Neutrophil (primary cell): ENCODE results near the gene KCNE2.

Experiments used
- H3K27ac ChIP-seq: fragments of 200-600 bp; sonication (generic); 2 replicates; pipeline ENCODE4 v1.5.1; 2016; ENCODE audit warnings: mild to moderate bottlenecking, moderate library complexity
- H3K27me3 ChIP-seq: fragments of 200-600 bp; sonication (generic); 2 replicates; pipeline ENCODE4 v1.6.0; 2016; ENCODE audit warnings: mild to moderate bottlenecking
- H3K36me3 ChIP-seq: fragments of 200-600 bp; sonication (generic); 2 replicates; pipeline ENCODE4 v1.5.1; 2017
- H3K4me1 ChIP-seq, 2 experiments: fragments of 200-600 bp in 1 of 2; sonication (generic) in 1 of 2; 1 replicate in 1 of 2; 2 replicates in 1 of 2; pipeline versions ENCODE4 v1.5.1 to v1.6.1; 2013 to 2016; ENCODE audit warnings: low read depth in 1 of 2, low read length in 1 of 2, mild to moderate bottlenecking in 1 of 2, moderate library complexity in 1 of 2; ENCODE audit not compliant: control insufficient read depth in 1 of 2, insufficient read depth in 1 of 2
- H3K4me3 ChIP-seq, 2 experiments: fragments of 200-600 bp in 1 of 2; sonication (generic) in 1 of 2; 1 replicate in 1 of 2; 2 replicates in 1 of 2; pipeline ENCODE4 v1.5.1; 2013 to 2016; ENCODE audit warnings: low read depth in 1 of 2, low read length in 1 of 2, mild to moderate bottlenecking in 1 of 2, moderate library complexity in 1 of 2
- H3K9me3 ChIP-seq: fragments of 200-600 bp; sonication (generic); 2 replicates; pipeline ENCODE4 v1.5.1; 2016
- TF ChIP-seq, protein P1 (sequence below): fragments of 200-600 bp; sonication (generic); IDR thresholded peaks from 2 replicates; pipeline ENCODE4 v1.5.1; 2016; ENCODE audit warnings: antibody characterized with exemption

KCNE2 gene

DNA sequence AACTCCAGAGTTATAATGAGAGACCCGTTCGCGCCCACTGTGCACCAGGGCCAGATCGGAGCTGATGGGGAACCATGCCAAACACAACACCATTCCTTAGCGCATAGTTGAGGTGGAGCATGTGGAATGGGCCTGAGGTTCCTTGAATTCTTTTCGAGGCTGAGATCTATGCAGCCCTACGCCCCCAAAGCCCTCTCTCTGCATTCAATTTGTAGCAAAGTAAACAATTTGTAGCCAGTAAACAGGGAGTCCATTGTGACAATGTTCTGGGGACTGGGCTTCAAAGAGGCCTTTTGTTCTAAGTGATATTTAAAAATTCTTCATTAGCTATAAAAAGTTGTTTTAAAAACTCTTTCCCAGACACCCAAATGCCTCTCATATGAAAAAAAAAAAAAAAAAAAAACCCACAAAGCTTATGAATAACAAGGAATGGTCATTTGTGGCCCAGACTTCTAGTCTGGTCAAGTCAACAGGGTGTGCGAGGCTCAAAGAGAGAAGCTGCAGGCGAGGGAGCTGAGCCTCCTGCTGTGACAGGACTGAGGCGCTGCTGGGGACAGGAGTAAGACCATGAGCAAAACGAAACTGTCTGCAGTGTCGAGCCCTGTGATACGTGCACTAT is 30.6 kb upstream of the KCNE2 start:
- Histone ChIP-seq H3K4me3 (no peak overlapping the region), H3K4me1 (no peaks in the 10 kb centered on the region), H3K27me3 (peaks cover under 1% of the 10 kb centered on the region), H3K9me3 (no peaks in the 10 kb centered on the region), H3K27ac (no peak overlapping the region), H3K36me3 (no peaks in the 10 kb centered on the region)
- TF ChIP-seq, protein P1, sequence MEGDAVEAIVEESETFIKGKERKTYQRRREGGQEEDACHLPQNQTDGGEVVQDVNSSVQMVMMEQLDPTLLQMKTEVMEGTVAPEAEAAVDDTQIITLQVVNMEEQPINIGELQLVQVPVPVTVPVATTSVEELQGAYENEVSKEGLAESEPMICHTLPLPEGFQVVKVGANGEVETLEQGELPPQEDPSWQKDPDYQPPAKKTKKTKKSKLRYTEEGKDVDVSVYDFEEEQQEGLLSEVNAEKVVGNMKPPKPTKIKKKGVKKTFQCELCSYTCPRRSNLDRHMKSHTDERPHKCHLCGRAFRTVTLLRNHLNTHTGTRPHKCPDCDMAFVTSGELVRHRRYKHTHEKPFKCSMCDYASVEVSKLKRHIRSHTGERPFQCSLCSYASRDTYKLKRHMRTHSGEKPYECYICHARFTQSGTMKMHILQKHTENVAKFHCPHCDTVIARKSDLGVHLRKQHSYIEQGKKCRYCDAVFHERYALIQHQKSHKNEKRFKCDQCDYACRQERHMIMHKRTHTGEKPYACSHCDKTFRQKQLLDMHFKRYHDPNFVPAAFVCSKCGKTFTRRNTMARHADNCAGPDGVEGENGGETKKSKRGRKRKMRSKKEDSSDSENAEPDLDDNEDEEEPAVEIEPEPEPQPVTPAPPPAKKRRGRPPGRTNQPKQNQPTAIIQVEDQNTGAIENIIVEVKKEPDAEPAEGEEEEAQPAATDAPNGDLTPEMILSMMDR, result no peak

- Histone ChIP-seq H3K4me3 (no peak overlapping the region), H3K9me3 (no peaks in the 10 kb centered on the region), H3K4me1 (no peaks in the 10 kb centered on the region), H3K36me3 (no peaks in the 10 kb centered on the region), H3K27me3 (no peaks in the 10 kb centered on the region), H3K27ac (no peak overlapping the region)
- TF ChIP-seq, protein P1, result no peak
Measured at GRCh38 chr21:34335316-34335715, 28.5 kb upstream of the KCNE2 start.

DNA sequence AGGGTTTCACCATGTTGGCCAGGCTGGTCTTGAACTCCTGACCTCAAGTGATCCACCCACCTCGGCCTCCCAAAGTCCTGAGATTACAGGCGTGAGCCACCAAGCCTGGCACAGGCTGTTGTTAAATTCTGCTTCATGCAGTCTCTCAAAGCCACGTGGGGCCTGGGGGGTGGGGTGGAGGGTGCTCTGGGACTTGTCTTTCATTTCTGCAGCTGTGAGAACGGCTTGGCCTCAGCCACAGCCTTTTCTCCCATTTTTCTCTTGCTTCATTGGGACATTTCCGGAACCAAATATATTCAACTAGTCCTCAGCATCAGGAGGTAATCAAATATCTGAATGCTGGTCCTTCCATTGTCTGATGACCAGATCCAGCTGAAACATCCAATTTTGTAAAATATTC is 27.6 kb upstream of the KCNE2 start:
- Histone ChIP-seq H3K27me3 (no peaks in the 10 kb centered on the region), H3K4me1 (no peaks in the 10 kb centered on the region), H3K9me3 (no peaks in the 10 kb centered on the region), H3K27ac (no peak overlapping the region), H3K36me3 (no peaks in the 10 kb centered on the region), H3K4me3 (no peak overlapping the region)
- TF ChIP-seq, protein P1, result no peak

DNA sequence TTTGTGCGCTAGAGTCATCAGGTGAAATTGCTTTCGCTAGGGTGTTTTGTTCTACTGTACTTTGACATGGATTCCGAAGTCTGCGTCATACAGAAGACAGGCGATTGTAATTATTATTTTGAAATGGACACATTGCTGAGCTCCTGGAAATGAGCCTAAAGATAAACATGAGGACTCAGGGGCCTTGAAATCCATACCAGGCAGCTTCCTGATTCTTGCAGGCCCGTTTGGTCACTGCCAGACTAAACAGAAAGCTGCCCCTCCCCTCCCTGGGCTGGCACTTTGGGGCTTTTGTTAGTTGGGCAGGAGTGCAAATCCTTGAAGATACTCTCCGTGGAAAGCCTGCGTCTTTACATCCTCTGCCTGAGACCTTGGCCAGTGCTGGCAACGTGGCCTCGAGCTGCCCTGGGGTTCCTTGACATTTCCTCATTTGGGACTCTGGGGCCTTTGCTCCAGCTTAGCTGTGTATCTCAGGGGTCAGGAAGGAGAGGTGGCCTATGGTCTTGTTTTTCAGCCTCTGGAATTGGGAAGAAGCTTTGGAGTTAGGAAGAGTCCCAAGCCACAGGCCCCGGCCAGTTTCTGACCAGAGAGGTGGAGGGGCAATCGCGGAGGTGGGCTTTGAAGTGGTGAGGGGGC is 26.9 kb upstream of the KCNE2 start:
- no peaks in the 10 kb centered on the region for H3K27me3 ChIP-seq
- TF ChIP-seq, protein P1, result no peak
- H3K9me3 ChIP-seq, result no peaks in the 10 kb centered on the region
- H3K4me3 ChIP-seq, result no peak overlapping the region
- no peaks in the 10 kb centered on the region for H3K4me1 ChIP-seq
- no peak overlapping the region for H3K27ac ChIP-seq
- H3K36me3 ChIP-seq, result no peaks in the 10 kb centered on the region

GRCh38 chr21:34337741-34338140 is 26.1 kb upstream of the KCNE2 start:
- H3K27ac ChIP-seq, result no peak overlapping the region
- no peak overlapping the region for H3K4me3 ChIP-seq
- H3K9me3 ChIP-seq, result no peaks in the 10 kb centered on the region
- no peaks in the 10 kb centered on the region for H3K4me1 ChIP-seq
- H3K36me3 ChIP-seq, result no peaks in the 10 kb centered on the region
- TF ChIP-seq, protein P1, result no peak
- no peaks in the 10 kb centered on the region for H3K27me3 ChIP-seq
